ENCODE data around the gene HYLS1.
"Not testable (repeated sequence)": the region's sequence is repeated elsewhere in the genome, so short reads cannot be mapped to it uniquely, and the experiment has no call there.

HYLS1 gene

GRCh38 chr11:125903711-125904659 lies 16.5 kb downstream of the HYLS1 start, which contains the start of gene DDX25:
Gene DDX25 (plus strand): TSS chr11:125904508. CDS start chr11:125904518, 10 bp downstream.
- DNase-seq = no peak

- DNase-seq = no peak
Observed at GRCh38 chr11:125904678-125905077, 17.2 kb downstream of the HYLS1 start.

GRCh38 chr11:125910226-125910849 lies 22.9 kb downstream of the HYLS1 start:
- no peak for DNase-seq

- not testable (repeated sequence) for DNase-seq
Observed at GRCh38 chr11:125914601-125915000, 27.1 kb downstream of the HYLS1 start.

- DNase-seq = no peak
Observed at GRCh38 chr11:125916683-125917347, 29.3 kb downstream of the HYLS1 start.

GRCh38 chr11:125918140-125918840 lies 30.8 kb downstream of the HYLS1 start:
- DNase-seq = no peak

- DNase-seq = no peak
Observed at GRCh38 chr11:125921042-125921441, 33.6 kb downstream of the HYLS1 start.

GRCh38 chr11:125922156-125922555 lies 34.7 kb downstream of the HYLS1 start:
- no peak for DNase-seq

GRCh38 chr11:125923012-125923579 lies 35.6 kb downstream of the HYLS1 start:
- DNase-seq = peak; percentile 32

GRCh38 chr11:125923633-125924032 lies 36.2 kb downstream of the HYLS1 start:
- no peak for DNase-seq

- DNase-seq = no peak
Observed at GRCh38 chr11:125924384-125925007, 37.0 kb downstream of the HYLS1 start.

GRCh38 chr11:125925247-125925740 lies 37.8 kb downstream of the HYLS1 start:
- DNase-seq = no peak

GRCh38 chr11:125925804-125926203 lies 38.3 kb downstream of the HYLS1 start:
- no peak for DNase-seq

GRCh38 chr11:125926682-125927081 lies 39.2 kb downstream of the HYLS1 start:
- DNase-seq = no peak

GRCh38 chr11:125929445-125930075 lies 42.1 kb downstream of the HYLS1 start:
- no peak for DNase-seq

GRCh38 chr11:125930076-125930450 lies 42.6 kb downstream of the HYLS1 start:
- DNase-seq = no peak

GRCh38 chr11:125931116-125931515 lies 43.6 kb downstream of the HYLS1 start:
- DNase-seq = no peak

GRCh38 chr11:125931668-125932067 lies 44.2 kb downstream of the HYLS1 start:
- no peak for DNase-seq

- no peak for DNase-seq
Observed at GRCh38 chr11:125932301-125932700, 44.8 kb downstream of the HYLS1 start.

GRCh38 chr11:125933030-125933813 lies 45.8 kb downstream of the HYLS1 start:
- DNase-seq = no peak
